Smooth muscle cell (in vitro differentiated cells): ENCODE measurements around the gene CDC5L. TPM values are rescaled to one million over a fixed set of nuclear protein-coding genes. Genes with fewer than 3 reads are reported as not detected.

Experiments used
- DNase-seq: peaks from one replicate; lab custom pipeline; 2025; ENCODE audit not compliant: unreplicated experiment; lab: John Stamatoyannopoulos, UW
- H2AFZ ChIP-seq: fragments of 200-600 bp; sonication (generic); 2 replicates; pipeline ENCODE4 v1.6.0; 2016; ENCODE audit warnings: antibody characterized with exemption, low read depth, mild to moderate bottlenecking
- H3F3A ChIP-seq: fragments of 200-600 bp; sonication (generic); 2 replicates; pipeline ENCODE4 v1.6.0; 2017; ENCODE audit warnings: antibody characterized with exemption, low read depth
- H3K27ac ChIP-seq: fragments of 200-600 bp; sonication (generic); 2 replicates; pipeline ENCODE4 v1.5.1; 2016; ENCODE audit warnings: low read depth, mild to moderate bottlenecking
- H3K27me3 ChIP-seq: fragments of 200-600 bp; sonication (generic); 2 replicates; pipeline ENCODE4 v1.6.1; 2016; ENCODE audit warnings: low read depth, mild to moderate bottlenecking
- H3K36me3 ChIP-seq: fragments of 200-600 bp; sonication (generic); 2 replicates; pipeline ENCODE4 v1.5.1; 2016; ENCODE audit warnings: low read depth
- H3K4me1 ChIP-seq: fragments of 200-600 bp; sonication (generic); 2 replicates; pipeline ENCODE4 v1.5.1; 2016; ENCODE audit warnings: low read depth
- H3K4me2 ChIP-seq: fragments of 200-600 bp; sonication (generic); 2 replicates; pipeline ENCODE4 v1.6.0; 2016; ENCODE audit warnings: mild to moderate bottlenecking
- H3K4me3 ChIP-seq: fragments of 200-600 bp; sonication (generic); 2 replicates; pipeline ENCODE4 v1.5.1; 2016; ENCODE audit warnings: mild to moderate bottlenecking
- H3K79me2 ChIP-seq: fragments of 200-600 bp; sonication (generic); 2 replicates; pipeline ENCODE4 v1.6.0; 2016; ENCODE audit warnings: low read depth, mild to moderate bottlenecking
- H3K9ac ChIP-seq: fragments of 200-600 bp; sonication (generic); 2 replicates; pipeline ENCODE4 v1.6.0; 2016; ENCODE audit warnings: low read depth
- H3K9me3 ChIP-seq: fragments of 200-600 bp; sonication (generic); replicated peaks from 2 replicates; pipeline ENCODE4 v1.5.1; 2016; ENCODE audit warnings: low read depth
- H4K20me1 ChIP-seq: fragments of 200-600 bp; sonication (generic); 2 replicates; pipeline ENCODE4 v1.6.0; 2016; ENCODE audit warnings: low read depth
- CTCF ChIP-seq: fragments of 200-600 bp; sonication (generic); IDR thresholded peaks from 2 replicates; pipeline ENCODE4 v1.5.1; 2017; ENCODE audit warnings: borderline replicate concordance, mild to moderate bottlenecking, antibody characterized with exemption; ENCODE audit not compliant: insufficient read depth, poor library complexity, severe bottlenecking
- WGBS: methylation state at CpG from one replicate; pipeline ENCODE4 v1.1.7; 2016; ENCODE audit warnings: low lambda C conversion rate; 5-methylcytosine and 5-hydroxymethylcytosine counted together
- polyA plus RNA-seq: library from polyadenylated mRNA; unstranded; fragments of >200 nt; fragmentation: Nextera tagmentation; extraction: Ambion mirVana; gene quantifications from 2 replicates; pipeline ENCODE4 v1.2.1, GENCODE V29; 2016
- total RNA-seq: library from RNA; depleted of rRNA; stranded (reverse); fragments of >200 nt; gene quantifications from 2 replicates; pipeline ENCODE4 v1.2.3, GENCODE V29; 2014

The CDC5L gene
- total and polyA plus RNA-seq, 2 experiments from 2014 or later: 12.5 to 29.7 TPM

- Histone ChIP-seq H3K36me3 (no peaks in the 10 kb centered on the region), H4K20me1 (no peaks in the 10 kb centered on the region), H3K79me2 (no peaks in the 10 kb centered on the region), H3F3A (no peaks in the 10 kb centered on the region), H3K9me3 (no peaks in the 10 kb centered on the region), H2AFZ (no peak overlapping the region), H3K27me3 (peaks cover 57% of the 10 kb centered on the region), H3K27ac (no peak overlapping the region), H3K4me1 (no peaks in the 10 kb centered on the region), H3K4me2 (no peak overlapping the region), H3K4me3 (no peak overlapping the region), H3K9ac (no peak overlapping the region)
- DNase-seq: no peak
- no peak for TF ChIP-seq CTCF
- 84% methylated on average over 7 of the region's 7 CpGs for WGBS
Observed at GRCh38 chr6:44339763-44340625, 47.5 kb upstream of the CDC5L start.

- WGBS: 85% methylated on average over 8 of the region's 8 CpGs
- no peak overlapping the region for H3K27ac ChIP-seq
- no peaks in the 10 kb centered on the region for H3F3A ChIP-seq
- H3K9me3 ChIP-seq: no peaks in the 10 kb centered on the region
- no peaks in the 10 kb centered on the region for H3K36me3 ChIP-seq
- no peak overlapping the region for H3K4me2 ChIP-seq
- no peak for DNase-seq
- H2AFZ ChIP-seq: no peak overlapping the region
- H3K9ac ChIP-seq: no peak overlapping the region
- H3K79me2 ChIP-seq: no peaks in the 10 kb centered on the region
- no peak for TF ChIP-seq CTCF
- peaks cover 56% of the 10 kb centered on the region for H3K27me3 ChIP-seq
- no peak overlapping the region for H3K4me3 ChIP-seq
- no peaks in the 10 kb centered on the region for H4K20me1 ChIP-seq
- H3K4me1 ChIP-seq: no peaks in the 10 kb centered on the region
Observed at GRCh38 chr6:44341095-44341890, 46.2 kb upstream of the CDC5L start.

- no peak overlapping the region for H3K4me2 ChIP-seq
- H3K9me3 ChIP-seq: no peaks in the 10 kb centered on the region
- no peaks in the 10 kb centered on the region for H3K4me1 ChIP-seq
- no peak overlapping the region for H3K27ac ChIP-seq
- H2AFZ ChIP-seq: no peak overlapping the region
- no peak for DNase-seq
- no peaks in the 10 kb centered on the region for H3F3A ChIP-seq
- no peak overlapping the region for H3K4me3 ChIP-seq
- H3K9ac ChIP-seq: no peak overlapping the region
- H3K79me2 ChIP-seq: no peaks in the 10 kb centered on the region
- WGBS: 77% methylated on average over 6 of the region's 6 CpGs
- H4K20me1 ChIP-seq: no peaks in the 10 kb centered on the region
- H3K36me3 ChIP-seq: no peaks in the 10 kb centered on the region
- no peak for TF ChIP-seq CTCF
- peaks cover 48% of the 10 kb centered on the region for H3K27me3 ChIP-seq
Observed at GRCh38 chr6:44342052-44342451, 45.5 kb upstream of the CDC5L start.
